ENCODE measurements around the gene POLG. TPM values are rescaled to one million over a fixed set of nuclear protein-coding genes. Genes with fewer than 3 reads are reported as not detected.

Gene POLG
- total RNA-seq, 1 experiment from 2014 or later: 35.7 TPM

DNA sequence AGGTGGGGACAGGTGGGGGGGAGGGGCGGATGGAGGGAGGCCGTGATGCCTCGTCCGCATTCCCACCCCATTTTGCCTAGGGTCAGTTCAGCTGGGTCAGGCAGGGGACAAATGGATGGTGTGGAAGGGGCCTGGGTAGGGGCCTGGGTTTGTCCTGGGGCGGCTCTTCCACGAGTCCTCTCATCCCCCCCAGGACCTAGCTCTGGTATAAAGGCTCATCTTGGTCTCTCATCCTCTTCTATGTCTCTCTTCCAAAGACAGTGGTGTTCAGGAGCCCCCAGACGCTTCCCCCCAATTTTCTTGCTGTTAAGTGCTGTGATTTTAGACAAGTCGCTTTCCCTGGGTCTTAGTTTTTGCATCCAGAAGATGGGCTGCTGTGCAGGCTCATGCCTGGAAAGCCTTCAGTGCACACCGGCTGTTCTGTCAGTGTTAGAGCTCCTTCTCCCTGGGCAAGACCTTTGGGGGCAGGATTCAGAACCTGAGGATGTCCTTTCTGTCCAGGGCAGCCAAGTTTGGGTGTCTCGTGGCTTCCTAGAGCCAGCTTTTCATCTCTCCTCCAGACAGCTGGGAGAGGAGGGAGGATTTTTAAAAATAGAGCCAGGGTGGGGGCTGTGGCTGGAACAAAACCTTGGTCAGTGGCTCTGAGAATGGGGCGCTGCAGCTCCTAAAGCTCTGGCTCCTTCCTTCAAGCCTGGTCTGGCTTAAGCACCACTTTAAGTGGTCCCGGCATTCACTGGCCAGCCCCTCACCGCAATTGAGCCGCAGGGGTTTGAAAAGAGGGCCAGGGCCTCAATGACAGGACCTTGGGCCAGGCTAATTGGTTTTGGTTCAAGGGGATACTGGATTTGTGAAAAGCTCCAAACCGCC is 37.7 kb upstream of the POLG start:
- DNase-seq (ENCODE audit: low read depth, low spot score): no peak
- in situ Hi-C loops (cut with HindIII; ENCODE audit: low pct_unique_long_range_greater_than_20kb, low sequenced_read_pairs): no loop called here

DNA sequence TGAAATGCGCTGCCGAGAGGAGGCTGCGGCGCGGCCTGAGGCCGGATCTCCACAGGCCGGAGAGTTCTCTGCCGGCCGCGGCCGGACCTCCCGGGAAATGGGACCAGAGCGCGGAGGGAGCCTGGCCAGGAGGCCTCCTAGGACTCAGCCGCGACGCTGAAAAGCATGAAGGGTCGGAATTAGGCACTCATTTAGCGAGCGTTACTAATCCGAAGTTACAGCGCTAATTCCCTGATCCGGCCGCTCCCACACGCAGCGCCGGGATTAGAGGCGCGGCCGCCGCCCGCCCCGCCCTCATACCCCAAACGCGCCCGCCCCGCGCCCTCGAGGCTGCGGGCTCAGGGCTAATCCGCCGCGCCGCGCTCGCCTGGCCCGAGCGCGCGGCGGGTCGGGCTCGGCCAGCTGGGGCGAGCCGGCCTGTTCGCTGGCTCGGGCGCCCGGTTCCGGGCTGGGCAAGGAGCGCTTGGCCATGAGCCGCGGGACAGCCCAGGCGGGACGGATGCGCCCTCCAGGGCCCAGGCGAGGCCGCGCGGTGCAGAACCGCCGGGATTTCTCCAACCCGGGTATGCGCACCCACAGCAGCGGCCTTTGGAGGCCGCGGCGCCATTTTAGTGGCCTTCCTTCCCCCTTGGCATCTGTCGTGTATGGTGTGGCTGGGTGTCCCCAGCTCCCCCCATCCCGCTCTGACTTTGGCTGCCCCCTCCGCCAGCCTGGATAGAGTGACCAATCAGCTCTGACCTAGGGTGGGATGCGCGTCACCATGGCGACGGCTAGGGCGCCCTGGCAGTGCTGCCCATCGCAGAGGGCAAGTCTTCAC is 36.8 kb upstream of the POLG start:
- DNase-seq (ENCODE audit: low read depth, low spot score): no peak
- in situ Hi-C loops (cut with HindIII; ENCODE audit: low pct_unique_long_range_greater_than_20kb, low sequenced_read_pairs): no loop called here

DNA sequence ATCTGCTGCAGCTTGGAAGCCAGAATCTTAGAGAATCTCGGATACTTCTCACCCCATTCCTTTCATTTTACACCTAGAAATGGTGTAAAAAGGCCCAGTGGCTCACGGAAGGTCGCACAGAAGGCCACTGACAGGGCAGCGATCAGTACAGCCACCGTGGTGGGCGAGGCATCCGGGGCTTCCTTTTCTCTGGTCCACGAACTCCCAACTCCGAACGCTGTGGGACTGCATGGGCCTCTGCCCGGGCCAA is 36.3 kb upstream of the POLG start:
- in situ Hi-C loops (cut with HindIII; ENCODE audit: low pct_unique_long_range_greater_than_20kb, low sequenced_read_pairs): no loop called here
- no peak for DNase-seq (ENCODE audit: low read depth, low spot score)

DNA sequence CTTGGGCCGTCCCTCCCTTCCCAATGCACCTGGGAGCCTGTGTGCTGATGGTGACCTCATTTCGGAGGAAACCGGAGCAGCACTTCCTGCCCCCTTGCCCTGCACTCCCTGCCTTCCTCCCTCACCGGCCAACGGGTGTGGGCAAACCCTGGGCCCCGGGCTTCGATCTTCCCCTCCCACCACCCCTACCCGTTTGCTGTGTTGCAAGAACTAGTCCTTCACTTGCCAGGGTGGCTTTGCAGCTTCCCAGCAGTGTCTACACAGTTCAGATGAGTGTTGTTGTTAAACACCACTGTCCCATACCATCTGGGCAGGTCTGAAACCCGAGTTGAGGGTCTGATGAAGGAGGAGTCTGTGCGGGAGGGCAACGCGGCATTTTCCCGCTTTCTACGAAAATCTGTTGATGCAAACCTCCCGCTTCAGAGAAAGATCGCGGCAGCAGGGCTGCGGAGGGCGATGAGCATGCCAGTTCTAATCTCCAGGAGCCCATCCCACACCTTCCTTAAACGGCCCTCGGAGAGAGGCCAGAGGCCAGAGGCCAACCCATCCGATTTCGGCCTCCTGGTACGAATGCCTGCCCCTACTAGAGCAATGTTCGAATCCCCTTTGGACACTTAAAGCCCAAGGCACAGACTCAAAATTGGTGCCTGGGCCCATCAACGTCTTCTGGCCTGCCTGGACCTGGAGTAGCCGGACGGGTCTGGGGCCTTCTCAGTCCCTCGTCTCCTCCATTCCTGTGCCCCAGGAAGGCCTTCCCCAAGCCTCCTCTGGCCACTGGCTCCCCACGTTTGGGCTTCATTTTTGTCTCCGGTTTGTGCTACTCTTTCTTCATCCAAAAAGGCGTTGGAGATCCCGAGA is 35.7 kb upstream of the POLG start:
- no peak for DNase-seq (ENCODE audit: low read depth, low spot score)
- in situ Hi-C loops (cut with HindIII; ENCODE audit: low pct_unique_long_range_greater_than_20kb, low sequenced_read_pairs): no loop called here

DNA sequence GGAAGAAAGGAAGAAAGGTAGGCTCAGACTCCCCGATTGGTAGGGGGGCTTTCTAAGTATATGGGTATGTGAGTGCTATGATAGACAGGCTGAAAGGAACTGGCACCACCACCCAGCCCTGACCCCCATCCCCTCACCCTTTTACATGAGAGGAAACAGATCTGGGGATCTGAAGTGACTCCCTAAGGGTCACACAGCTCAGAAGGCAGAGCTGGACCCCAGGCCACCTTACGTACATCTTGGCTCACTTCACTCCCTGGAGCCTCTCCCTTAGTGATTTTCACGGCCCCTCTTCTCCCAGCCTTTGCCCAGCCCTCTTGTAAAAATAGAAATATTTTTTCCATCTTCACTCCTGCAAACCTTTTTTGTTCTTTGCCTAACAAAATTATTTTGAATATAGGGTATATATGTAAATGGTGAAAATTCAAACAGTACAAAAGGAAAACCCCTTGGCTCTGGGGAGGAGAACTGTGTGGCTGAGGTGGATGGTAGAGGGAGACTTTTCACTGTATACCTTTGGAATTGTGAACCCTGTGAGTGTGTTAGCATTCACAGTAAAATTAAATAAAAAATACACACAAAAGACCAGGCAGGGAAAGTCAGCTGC is 34.8 kb upstream of the POLG start:
- in situ Hi-C loops (cut with HindIII; ENCODE audit: low pct_unique_long_range_greater_than_20kb, low sequenced_read_pairs): no loop called here
- no peak for DNase-seq (ENCODE audit: low read depth, low spot score)

DNA sequence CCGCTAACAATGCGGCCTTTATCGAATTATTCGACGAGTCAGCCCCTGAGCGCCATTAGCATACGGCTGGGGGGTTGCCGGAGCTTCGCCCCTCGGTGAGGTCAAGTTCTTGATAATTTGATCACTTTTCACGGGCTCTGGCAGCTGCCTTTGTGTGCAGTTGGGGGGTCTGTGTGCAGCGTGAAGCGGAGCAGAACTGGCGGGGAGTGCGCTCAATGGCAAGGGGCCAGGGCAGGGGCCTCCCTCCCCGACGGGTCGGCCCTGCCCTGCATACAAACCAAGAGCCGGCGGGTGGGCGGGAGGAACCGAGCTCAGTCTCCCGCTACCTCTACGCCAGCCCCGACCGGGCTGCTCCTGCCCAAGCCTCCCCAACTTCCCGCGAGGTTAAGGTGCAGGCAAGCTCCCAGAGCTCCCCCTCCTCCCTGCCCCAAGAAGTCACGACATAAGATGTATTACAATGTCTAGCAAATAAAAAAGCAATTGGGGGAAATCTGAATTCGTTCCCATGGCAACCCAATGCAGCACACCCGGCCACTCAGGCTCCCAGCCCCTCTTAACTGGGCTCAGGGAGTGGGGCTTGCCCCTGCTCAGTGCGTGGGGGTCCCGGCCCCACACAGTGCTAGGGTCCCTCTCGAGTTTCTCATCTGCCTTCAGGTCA is 34.1 kb upstream of the POLG start:
- in situ Hi-C loops (cut with HindIII; ENCODE audit: low pct_unique_long_range_greater_than_20kb, low sequenced_read_pairs): no loop called here
- DNase-seq (ENCODE audit: low read depth, low spot score): no peak

DNA sequence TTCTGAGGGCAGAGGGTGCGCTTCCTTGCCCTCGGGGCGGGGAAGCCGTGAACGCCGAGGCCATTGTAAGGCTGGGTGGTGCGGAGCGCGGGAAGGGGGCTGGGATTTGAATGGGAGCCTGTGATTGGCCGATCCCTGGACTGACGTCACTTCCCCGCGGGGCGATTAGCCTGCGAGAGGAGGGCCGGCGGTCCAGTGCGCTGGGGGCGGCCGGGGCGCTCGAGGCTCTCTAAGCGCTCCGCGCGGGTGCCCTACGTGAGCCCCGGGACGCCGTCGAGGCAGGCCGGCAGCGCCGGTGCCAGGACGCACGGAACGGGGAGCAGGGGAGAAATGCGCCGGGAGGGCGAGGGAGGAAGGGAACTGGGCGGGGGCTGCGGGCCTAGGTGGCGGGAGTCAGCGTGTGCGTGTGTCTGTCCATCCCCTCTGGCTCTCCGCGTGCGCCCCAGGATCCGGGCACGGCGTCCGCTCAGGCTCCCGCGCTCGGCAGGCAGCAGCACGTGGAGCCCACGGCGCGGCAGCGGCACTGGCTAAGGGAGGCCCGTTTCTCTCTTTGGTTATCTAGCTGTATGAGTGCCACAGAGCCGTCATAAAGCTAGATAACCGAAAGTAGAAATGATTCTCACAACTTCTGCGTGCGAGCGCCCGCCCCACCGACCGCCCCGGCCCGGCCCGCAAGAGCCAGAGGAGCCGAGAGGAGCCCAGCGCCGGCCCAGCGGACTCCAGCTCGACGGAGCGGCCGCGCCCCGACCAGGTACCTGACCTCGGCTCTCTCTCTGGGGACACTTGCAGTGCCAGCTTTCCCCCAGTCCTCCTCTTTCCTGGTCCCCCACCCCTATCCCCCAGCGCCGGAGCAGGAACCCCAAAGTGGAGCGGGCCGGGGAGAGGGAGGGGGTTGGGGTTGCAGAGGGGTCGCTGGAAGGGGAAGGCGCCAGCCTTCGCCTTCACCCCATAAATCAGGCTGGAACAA is 33.1 kb upstream of the POLG start:
- in situ Hi-C loops (cut with HindIII; ENCODE audit: low pct_unique_long_range_greater_than_20kb, low sequenced_read_pairs): no loop called here
- peak; percentile 83 for DNase-seq (ENCODE audit: low read depth, low spot score)

DNA sequence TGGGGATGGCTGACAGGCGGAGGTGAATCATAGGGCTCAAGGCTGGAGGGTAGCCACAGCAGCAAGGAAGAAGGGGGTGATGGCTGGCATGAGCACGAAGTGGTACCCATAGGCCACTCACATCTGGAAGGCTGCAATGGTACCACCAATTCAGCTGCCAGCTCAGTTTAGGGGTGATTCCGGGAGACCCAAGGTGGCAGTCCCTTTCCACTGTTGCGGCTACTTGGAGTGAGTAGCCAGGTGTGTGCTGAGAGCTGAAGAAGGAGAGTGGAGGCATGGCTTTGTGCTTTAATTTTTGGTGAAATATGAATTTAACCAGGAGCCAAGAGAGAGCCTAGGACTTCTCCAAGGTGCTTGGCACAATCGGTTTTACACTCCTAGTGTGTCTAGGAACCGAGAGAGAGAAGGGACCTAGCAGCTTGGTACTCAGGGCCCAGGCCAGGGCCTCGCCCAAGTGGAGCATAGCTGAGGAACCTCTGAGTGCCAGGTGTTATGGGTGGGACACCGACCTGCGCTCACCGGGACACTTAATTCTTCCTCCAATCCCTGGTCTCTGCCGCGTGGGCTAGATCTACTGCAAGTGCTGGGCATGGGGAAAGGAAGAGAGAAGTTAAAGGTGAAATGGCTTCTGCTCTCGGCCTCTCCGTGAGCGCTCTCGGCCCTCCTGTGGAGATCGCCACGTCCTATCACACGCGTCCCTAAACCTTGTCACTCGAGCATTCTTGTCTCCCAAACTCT is 32.2 kb upstream of the POLG start:
- DNase-seq (ENCODE audit: low read depth, low spot score): no peak
- in situ Hi-C loops (cut with HindIII; ENCODE audit: low pct_unique_long_range_greater_than_20kb, low sequenced_read_pairs): no loop called here

DNA sequence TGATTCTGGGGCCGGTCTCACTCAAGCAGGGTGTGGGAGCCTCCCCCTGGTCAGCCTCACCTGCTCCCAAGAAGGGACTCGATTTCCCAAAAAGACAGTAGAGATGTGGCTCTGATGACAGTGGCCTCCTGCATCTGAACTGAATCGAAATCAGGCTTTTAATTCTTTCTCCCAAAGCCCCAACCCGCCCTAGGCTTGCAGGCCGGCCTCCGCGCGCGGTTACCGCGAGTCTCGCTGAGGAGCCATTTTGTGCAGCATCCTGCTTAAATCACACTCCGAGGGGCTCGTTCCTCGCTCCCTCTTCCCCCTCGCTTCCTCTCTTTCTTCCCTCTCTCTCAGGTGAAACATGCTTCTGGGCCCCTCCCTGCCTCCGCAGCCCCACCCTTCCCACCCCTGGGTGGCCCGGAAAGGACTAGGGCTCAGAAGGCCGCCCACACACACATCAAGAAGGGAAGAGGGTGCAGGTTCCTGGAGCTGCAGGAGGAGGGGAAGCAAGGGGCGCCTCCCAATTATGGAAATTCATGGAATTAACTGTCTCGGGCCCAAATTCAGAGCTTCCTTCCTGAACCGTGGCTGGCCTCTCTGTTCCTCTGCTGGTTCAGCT is 30.9 kb upstream of the POLG start:
- no peak for DNase-seq (ENCODE audit: low read depth, low spot score)
- in situ Hi-C loops (cut with HindIII; ENCODE audit: low pct_unique_long_range_greater_than_20kb, low sequenced_read_pairs): no loop called here

DNA sequence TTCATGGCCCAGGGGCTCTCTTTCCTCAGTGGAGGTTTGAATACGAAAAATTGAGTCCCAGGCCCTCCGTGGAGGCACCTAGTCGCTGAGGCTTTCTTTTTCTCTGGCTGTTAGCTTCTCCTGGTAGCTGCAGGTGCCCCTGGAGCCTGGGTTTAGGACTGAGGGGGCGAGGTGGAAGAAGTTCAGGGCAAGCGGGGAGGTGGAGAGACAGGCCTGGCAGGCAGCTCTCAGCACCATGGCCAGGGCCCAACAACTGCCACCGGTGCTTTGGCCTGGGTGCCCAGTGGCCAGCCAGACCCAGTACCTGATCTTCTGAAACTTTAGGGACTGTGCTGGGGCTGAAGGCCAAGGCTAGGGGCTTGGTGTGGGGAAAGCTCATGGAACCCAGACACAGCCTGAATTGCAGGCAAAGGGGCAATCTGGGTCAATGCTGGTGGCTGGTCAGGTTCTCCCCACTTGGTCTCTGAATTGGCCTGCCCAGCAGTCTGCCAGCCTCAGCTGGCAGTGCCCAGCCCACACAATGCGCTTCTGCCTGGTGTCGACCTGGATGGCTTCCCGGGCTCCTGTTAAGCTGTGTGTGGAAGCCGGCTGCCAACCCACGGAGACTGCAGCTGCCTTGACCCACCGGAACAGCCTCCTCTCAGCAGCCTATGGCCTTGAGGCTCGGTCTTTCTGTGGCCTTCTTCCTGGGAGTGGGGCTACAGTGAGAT is 30.3 kb upstream of the POLG start:
- no peak for DNase-seq (ENCODE audit: low read depth, low spot score)
- in situ Hi-C loops (cut with HindIII; ENCODE audit: low pct_unique_long_range_greater_than_20kb, low sequenced_read_pairs): no loop called here

DNA sequence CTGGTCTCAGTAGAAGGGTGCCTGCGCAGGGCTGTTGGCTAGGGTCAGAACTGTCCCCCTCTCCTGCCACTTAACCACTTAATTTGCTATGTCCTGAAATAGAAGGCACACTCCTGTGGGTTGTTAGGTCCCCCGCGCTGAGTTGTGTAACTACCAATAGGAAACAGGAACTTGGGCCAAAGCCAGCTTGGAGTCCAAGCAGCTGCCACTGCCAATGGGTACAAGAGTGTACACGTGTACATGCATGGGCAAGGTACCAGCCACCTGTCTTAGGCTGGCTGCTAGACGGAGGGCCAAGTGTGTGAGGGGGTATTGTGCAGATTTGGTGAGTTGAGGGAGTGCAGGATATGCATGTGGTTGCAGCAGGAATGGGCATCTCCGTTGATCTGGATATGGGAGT is 29.7 kb upstream of the POLG start:
- in situ Hi-C loops (cut with HindIII; ENCODE audit: low pct_unique_long_range_greater_than_20kb, low sequenced_read_pairs): no loop called here
- DNase-seq (ENCODE audit: low read depth, low spot score): no peak

DNA sequence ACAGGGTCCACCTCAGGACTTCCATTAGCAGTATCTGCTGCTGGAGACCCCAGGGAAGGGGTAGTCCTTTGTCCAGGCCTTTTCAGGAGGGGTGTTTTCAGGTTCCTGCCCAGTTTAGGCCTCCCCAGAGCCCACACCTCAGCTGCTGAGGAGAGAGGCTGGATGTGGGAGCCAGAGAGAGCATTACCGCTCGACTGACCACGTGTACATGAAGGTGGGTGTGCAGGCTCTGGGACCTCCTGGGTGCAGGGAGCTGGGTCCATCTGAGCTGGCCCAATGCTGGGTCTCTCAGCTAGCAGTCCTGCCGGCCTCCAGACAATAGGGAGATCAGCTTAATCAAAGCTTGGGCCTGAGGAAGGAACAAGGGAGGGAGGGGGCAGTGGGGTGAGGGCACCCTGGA is 29.1 kb upstream of the POLG start:
- in situ Hi-C loops (cut with HindIII; ENCODE audit: low pct_unique_long_range_greater_than_20kb, low sequenced_read_pairs): no loop called here
- no peak for DNase-seq (ENCODE audit: low read depth, low spot score)

DNA sequence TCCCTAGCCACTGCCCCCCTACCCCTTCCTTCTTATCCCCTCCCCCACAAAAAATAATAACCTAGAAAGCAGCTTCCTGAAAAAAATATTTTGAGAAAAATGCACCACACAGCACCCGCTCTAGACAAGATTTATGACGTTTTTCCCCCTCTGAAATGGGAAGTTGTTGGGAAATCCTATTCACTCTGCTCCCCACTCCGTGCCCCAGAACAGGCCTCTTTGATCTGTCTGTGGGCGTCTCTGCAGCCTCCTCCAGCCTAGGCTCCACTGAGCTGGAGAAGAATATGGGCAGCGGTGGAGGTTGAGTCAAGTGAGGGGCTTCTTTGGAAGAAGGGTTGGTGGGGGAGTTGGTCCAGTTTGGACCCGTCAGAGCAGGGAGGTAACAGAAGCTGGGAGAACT is 28.5 kb upstream of the POLG start:
- in situ Hi-C loops (cut with HindIII; ENCODE audit: low pct_unique_long_range_greater_than_20kb, low sequenced_read_pairs): no loop called here
- DNase-seq (ENCODE audit: low read depth, low spot score): no peak

DNA sequence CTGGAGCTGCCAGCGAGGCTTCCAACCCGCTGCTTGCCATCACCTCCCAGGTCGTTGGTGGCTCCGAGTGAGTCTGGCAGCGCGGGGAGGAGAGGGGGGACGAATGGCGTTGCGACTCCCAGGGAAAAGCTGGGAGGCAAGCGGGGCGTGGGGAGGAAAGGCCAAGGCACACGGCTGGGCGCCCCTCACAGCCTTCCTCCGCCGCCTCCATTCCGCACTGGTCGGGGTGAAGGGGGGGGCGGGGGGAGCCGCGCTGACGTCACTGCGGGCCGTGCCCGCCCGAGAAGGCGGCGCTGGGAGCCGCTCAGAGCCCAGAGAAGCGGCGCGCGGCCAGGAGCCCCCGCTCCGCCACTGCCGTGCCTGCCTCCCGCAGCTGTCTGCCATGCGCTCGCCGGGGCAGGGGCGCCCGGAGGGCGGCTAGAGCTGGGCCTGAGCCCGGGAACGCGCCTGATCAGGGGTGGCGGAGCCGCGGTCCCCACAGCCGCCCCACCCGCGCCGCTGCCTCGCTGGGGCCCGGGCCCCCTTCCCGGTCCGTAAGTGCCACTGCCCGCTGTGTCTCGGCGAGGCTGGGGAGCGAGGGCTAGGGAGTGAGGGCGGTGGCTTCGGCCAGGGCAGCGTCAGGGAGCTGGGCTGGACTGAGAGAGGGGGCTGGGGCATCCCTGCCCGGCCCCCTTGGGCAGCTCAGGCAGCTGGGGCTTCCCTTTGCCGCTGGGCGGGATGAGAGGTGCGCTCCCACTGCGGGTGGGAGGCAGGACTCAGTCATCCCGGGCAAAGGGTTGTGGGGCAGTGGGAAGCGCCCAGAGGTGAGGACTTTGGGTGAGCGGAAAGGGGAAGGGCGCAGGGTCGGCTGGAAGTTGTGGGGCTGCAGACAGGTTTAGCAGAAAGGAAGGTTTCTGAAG is 27.8 kb upstream of the POLG start:
- in situ Hi-C loops (cut with HindIII; ENCODE audit: low pct_unique_long_range_greater_than_20kb, low sequenced_read_pairs): no loop called here
- no peak for DNase-seq (ENCODE audit: low read depth, low spot score)

Measured in SK-MEL-5 (cell line).